Hair follicular keratinocyte (primary cell): ENCODE measurements around the gene CD48. TPM values are rescaled to one million over a fixed set of nuclear protein-coding genes. Genes with fewer than 3 reads are reported as not detected.

ENCODE experiments used
- total RNA-seq: library from RNA; depleted of rRNA; stranded (reverse); fragments of >200 nt; gene quantifications from 2 replicates; pipeline ENCODE4 v1.2.3, GENCODE V29; 2015

CD48 gene, protein sequence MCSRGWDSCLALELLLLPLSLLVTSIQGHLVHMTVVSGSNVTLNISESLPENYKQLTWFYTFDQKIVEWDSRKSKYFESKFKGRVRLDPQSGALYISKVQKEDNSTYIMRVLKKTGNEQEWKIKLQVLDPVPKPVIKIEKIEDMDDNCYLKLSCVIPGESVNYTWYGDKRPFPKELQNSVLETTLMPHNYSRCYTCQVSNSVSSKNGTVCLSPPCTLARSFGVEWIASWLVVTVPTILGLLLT
- not detected in 2 replicates for total RNA-seq

DNA sequence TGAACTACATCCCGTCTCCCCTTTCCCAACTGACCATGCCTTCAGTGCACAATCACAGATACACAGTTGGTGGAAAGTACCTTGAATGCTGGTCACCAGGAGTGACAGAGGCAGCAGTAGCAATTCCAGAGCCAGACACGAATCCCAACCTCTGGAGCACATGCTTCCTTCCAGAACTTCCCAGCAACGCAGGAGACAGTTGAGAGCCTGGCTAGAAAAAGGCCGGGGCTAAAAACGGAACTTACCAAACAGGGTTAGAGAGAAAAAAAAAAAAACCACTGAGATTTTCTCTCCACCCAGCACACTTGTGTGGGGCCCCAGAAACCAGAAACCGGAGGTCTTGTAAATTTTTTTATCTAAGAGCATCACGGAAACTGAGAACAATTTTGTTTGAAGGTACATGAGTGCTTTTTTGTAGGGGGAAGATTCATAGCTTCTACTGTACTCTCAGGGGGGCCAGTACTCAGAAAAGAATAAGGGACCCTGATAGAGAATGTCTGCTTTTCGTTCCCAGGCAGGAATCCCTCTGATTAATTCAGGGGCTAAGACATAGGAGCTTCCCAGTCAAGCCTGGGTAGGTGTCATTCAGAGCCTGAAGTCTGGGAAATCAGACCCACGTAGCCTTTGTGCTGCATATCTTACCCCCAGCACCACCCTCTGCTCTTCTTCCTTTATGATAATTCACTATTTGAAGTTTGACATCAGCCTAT, at the start of gene CD48:
CD48 (minus strand) TSS at position 221 of the 710 bp plus-strand sequence; CDS start at position 162, 59 bp downstream.

DNA sequence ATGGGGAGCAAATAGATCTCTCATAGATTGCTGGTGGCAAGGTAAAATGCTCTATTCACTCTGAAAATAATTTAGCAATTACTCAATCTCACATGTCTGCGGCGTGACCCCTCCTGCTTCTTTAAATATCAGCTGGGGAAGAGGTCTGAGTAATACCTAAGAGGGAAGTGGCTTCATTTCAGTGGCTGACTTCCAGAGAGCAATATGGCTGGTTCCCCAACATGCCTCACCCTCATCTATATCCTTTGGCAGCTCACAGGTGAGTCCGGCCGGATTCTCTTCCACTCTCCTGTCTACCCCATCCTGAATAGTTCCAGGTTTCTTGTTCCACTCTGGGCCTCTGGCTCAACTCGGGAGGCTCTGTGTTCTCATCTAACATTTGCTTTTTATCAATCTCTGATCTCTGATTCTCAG, 27.5 kb upstream of the CD48 start, which contains the start of gene SLAMF7:
SLAMF7 (plus strand) TSS at position 150 of the 414 bp plus-strand sequence; CDS start at position 205, 55 bp downstream.

DNA sequence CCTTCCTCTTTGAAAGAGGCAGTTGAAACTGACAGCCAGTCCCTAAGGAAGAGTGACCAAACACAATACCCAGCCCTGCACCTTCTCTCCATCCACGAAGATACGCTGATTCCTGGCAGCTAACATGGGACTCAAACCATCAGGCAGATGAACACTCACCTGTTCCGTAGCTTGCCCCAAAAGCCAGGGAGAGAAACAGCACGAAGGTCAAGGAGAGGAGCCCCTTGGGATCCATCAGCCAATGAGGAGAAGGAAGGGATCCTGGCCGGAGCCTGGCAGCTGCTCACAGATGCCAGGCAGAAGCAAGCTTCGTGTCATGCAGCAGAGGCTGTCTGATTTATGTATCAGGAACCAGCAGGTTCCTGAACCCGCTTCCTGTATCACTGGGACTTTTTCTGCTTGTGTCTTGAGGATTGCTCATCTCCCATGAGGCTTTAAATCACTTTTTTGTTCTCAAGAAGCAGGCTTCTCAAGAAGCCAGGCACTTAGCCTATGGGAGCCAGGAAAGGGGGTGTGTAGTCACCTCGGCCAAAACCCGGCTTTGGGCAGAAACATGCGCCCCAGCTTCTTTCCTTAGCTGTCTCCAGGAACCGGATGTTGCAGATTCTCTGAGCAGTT, 64.8 kb downstream of the CD48 start, which contains the start of gene SLAMF1:
SLAMF1 (minus strand) TSS at position 334 of the 618 bp plus-strand sequence; CDS start at position 235, 99 bp downstream.

Other genes with a start within 250 kb of the CD48 start
- gene SLAMF6, start 188.6 kb downstream of the CD48 start, total RNA-seq = not detected in 2 replicates
- not detected in 2 replicates for gene CD84, start 132.3 kb downstream of the CD48 start, total RNA-seq
- gene SLAMF1, start 64.8 kb downstream of the CD48 start, total RNA-seq = not detected in 2 replicates
- gene SLAMF7, start 27.4 kb upstream of the CD48 start, total RNA-seq = 0.19 and 1.0 TPM in 2 replicates
- not detected in 2 replicates for gene LY9, start 84.4 kb upstream of the CD48 start, total RNA-seq
- gene CD244, start 151.1 kb upstream of the CD48 start, total RNA-seq = not detected in 2 replicates
- not detected in 2 replicates for gene ITLN1, start 173.4 kb upstream of the CD48 start, total RNA-seq
- not detected in 2 replicates for gene ITLN2, start 243.0 kb upstream of the CD48 start, total RNA-seq